Measurements from ENCODE around the gene GTPBP3.

The GTPBP3 gene

GRCh38 chr19:17309198-17309964, 28.0 kb upstream of the GTPBP3 start, which contains the start of gene DDA1:
TSS of gene DDA1 (plus strand) at chr19:17309563. CDS start at chr19:17309655, 92 bp downstream.
- H3K9me3 ChIP-seq (ENCODE audit: control insufficient read depth, low read length): no peaks in the 10 kb centered on the region
- peaks cover 16% of the 10 kb centered on the region for H3K36me3 ChIP-seq (ENCODE audit: control insufficient read depth, insufficient read depth, low read length)
- peak within 1 kb of the TSS; percentile 76 for H3K4me3 ChIP-seq (ENCODE audit: insufficient read depth, low read depth, low read length, poor library complexity, severe bottlenecking)
- H3K27ac ChIP-seq (ENCODE audit: insufficient read depth, low read length, poor library complexity, severe bottlenecking): peak within 1 kb of the TSS; percentile 83
- peaks cover 28% of the 10 kb centered on the region for H3K4me1 ChIP-seq (ENCODE audit: control insufficient read depth, insufficient read depth, low read length, poor library complexity, severe bottlenecking)
- H3K27me3 ChIP-seq (replicated peaks; ENCODE audit: control insufficient read depth, insufficient read depth, low read length, poor library complexity, severe bottlenecking): no peaks in the 10 kb centered on the region
- peak; percentile 99 to 100 (median 99) for DNase-seq

- DNase-seq: peak in 1 of 3 donors; percentile 16
- H3K27me3 ChIP-seq (replicated peaks; ENCODE audit: control insufficient read depth, insufficient read depth, low read length, poor library complexity, severe bottlenecking): no peaks in the 10 kb centered on the region
- peak overlapping the region; percentile 76 for H3K4me3 ChIP-seq (ENCODE audit: insufficient read depth, low read depth, low read length, poor library complexity, severe bottlenecking)
- H3K4me1 ChIP-seq (ENCODE audit: control insufficient read depth, insufficient read depth, low read length, poor library complexity, severe bottlenecking): peaks cover 26% of the 10 kb centered on the region
- peak overlapping the region; percentile 83 for H3K27ac ChIP-seq (ENCODE audit: insufficient read depth, low read length, poor library complexity, severe bottlenecking)
- no peaks in the 10 kb centered on the region for H3K9me3 ChIP-seq (ENCODE audit: control insufficient read depth, low read length)
- H3K36me3 ChIP-seq (ENCODE audit: control insufficient read depth, insufficient read depth, low read length): peaks cover 21% of the 10 kb centered on the region
Measured at GRCh38 chr19:17309965-17310461, 27.3 kb upstream of the GTPBP3 start.

GRCh38 chr19:17311455-17312188, 25.7 kb upstream of the GTPBP3 start:
- no peaks in the 10 kb centered on the region for H3K27me3 ChIP-seq (replicated peaks; ENCODE audit: control insufficient read depth, insufficient read depth, low read length, poor library complexity, severe bottlenecking)
- H3K9me3 ChIP-seq (ENCODE audit: control insufficient read depth, low read length): no peaks in the 10 kb centered on the region
- H3K4me3 ChIP-seq (ENCODE audit: insufficient read depth, low read depth, low read length, poor library complexity, severe bottlenecking): no peak overlapping the region
- no peak overlapping the region for H3K27ac ChIP-seq (ENCODE audit: insufficient read depth, low read length, poor library complexity, severe bottlenecking)
- H3K36me3 ChIP-seq (ENCODE audit: control insufficient read depth, insufficient read depth, low read length): peaks cover 29% of the 10 kb centered on the region
- no peak for DNase-seq
- peaks cover 15% of the 10 kb centered on the region for H3K4me1 ChIP-seq (ENCODE audit: control insufficient read depth, insufficient read depth, low read length, poor library complexity, severe bottlenecking)

GRCh38 chr19:17312189-17313113, 24.9 kb upstream of the GTPBP3 start:
- H3K4me3 ChIP-seq (ENCODE audit: insufficient read depth, low read depth, low read length, poor library complexity, severe bottlenecking): no peak overlapping the region
- DNase-seq: no peak
- no peak overlapping the region for H3K27ac ChIP-seq (ENCODE audit: insufficient read depth, low read length, poor library complexity, severe bottlenecking)

GRCh38 chr19:17314007-17314593, 23.3 kb upstream of the GTPBP3 start:
- no peak for DNase-seq
- Histone ChIP-seq H3K4me3 (ENCODE audit: insufficient read depth, low read depth, low read length, poor library complexity, severe bottlenecking) (no peak overlapping the region), H3K4me1 (ENCODE audit: control insufficient read depth, insufficient read depth, low read length, poor library complexity, severe bottlenecking) (peaks cover 12% of the 10 kb centered on the region), H3K9me3 (ENCODE audit: control insufficient read depth, low read length) (no peaks in the 10 kb centered on the region), H3K27me3 (replicated peaks; ENCODE audit: control insufficient read depth, insufficient read depth, low read length, poor library complexity, severe bottlenecking) (no peaks in the 10 kb centered on the region), H3K36me3 (ENCODE audit: control insufficient read depth, insufficient read depth, low read length) (peaks cover 34% of the 10 kb centered on the region), H3K27ac (ENCODE audit: insufficient read depth, low read length, poor library complexity, severe bottlenecking) (no peak overlapping the region)

More at GRCh38 chr19:17312189-17313113, 24.9 kb upstream of the GTPBP3 start:
- Histone ChIP-seq H3K36me3 (ENCODE audit: control insufficient read depth, insufficient read depth, low read length) (peaks cover 29% of the 10 kb centered on the region), H3K9me3 (ENCODE audit: control insufficient read depth, low read length) (no peaks in the 10 kb centered on the region), H3K27me3 (replicated peaks; ENCODE audit: control insufficient read depth, insufficient read depth, low read length, poor library complexity, severe bottlenecking) (no peaks in the 10 kb centered on the region), H3K4me1 (ENCODE audit: control insufficient read depth, insufficient read depth, low read length, poor library complexity, severe bottlenecking) (peaks cover 12% of the 10 kb centered on the region)

GRCh38 chr19:17318966-17319365, 18.4 kb upstream of the GTPBP3 start:
- H3K4me3 ChIP-seq (ENCODE audit: insufficient read depth, low read depth, low read length, poor library complexity, severe bottlenecking): no peak overlapping the region
- no peaks in the 10 kb centered on the region for H3K27me3 ChIP-seq (replicated peaks; ENCODE audit: control insufficient read depth, insufficient read depth, low read length, poor library complexity, severe bottlenecking)
- H3K9me3 ChIP-seq (ENCODE audit: control insufficient read depth, low read length): no peaks in the 10 kb centered on the region
- H3K36me3 ChIP-seq (ENCODE audit: control insufficient read depth, insufficient read depth, low read length): peaks cover 42% of the 10 kb centered on the region
- peaks cover 3% of the 10 kb centered on the region for H3K4me1 ChIP-seq (ENCODE audit: control insufficient read depth, insufficient read depth, low read length, poor library complexity, severe bottlenecking)
- H3K27ac ChIP-seq (ENCODE audit: insufficient read depth, low read length, poor library complexity, severe bottlenecking): no peak overlapping the region
- no peak for DNase-seq

- Histone ChIP-seq H3K27ac (ENCODE audit: insufficient read depth, low read length, poor library complexity, severe bottlenecking) (no peak overlapping the region), H3K4me1 (ENCODE audit: control insufficient read depth, insufficient read depth, low read length, poor library complexity, severe bottlenecking) (peaks cover 3% of the 10 kb centered on the region), H3K9me3 (ENCODE audit: control insufficient read depth, low read length) (no peaks in the 10 kb centered on the region), H3K4me3 (ENCODE audit: insufficient read depth, low read depth, low read length, poor library complexity, severe bottlenecking) (no peak overlapping the region), H3K27me3 (replicated peaks; ENCODE audit: control insufficient read depth, insufficient read depth, low read length, poor library complexity, severe bottlenecking) (no peaks in the 10 kb centered on the region), H3K36me3 (ENCODE audit: control insufficient read depth, insufficient read depth, low read length) (peaks cover 35% of the 10 kb centered on the region)
- DNase-seq: no peak
Measured at GRCh38 chr19:17319473-17320238, 17.7 kb upstream of the GTPBP3 start.

GRCh38 chr19:17320435-17320834, 16.9 kb upstream of the GTPBP3 start:
- Histone ChIP-seq H3K4me3 (ENCODE audit: insufficient read depth, low read depth, low read length, poor library complexity, severe bottlenecking) (no peak overlapping the region), H3K36me3 (ENCODE audit: control insufficient read depth, insufficient read depth, low read length) (peaks cover 31% of the 10 kb centered on the region), H3K27ac (ENCODE audit: insufficient read depth, low read length, poor library complexity, severe bottlenecking) (no peak overlapping the region)

More at GRCh38 chr19:17320435-17320834, 16.9 kb upstream of the GTPBP3 start:
- peaks cover 3% of the 10 kb centered on the region for H3K4me1 ChIP-seq (ENCODE audit: control insufficient read depth, insufficient read depth, low read length, poor library complexity, severe bottlenecking)
- no peaks in the 10 kb centered on the region for H3K9me3 ChIP-seq (ENCODE audit: control insufficient read depth, low read length)
- DNase-seq: no peak
- H3K27me3 ChIP-seq (replicated peaks; ENCODE audit: control insufficient read depth, insufficient read depth, low read length, poor library complexity, severe bottlenecking): no peaks in the 10 kb centered on the region
